Panc1 (cell line): ENCODE data around the gene HDDC2. TPM values are rescaled to one million over a fixed set of nuclear protein-coding genes. Genes with fewer than 3 reads are reported as not detected.

Source experiments
- ATAC-seq: fragments of 200-7000 bp; cut with Tn5 transposase; 2 replicates; pipeline ENCODE4 v1.9.1; 2020; ENCODE audit warnings: mild to moderate bottlenecking, moderate library complexity
- BruUV-seq: library from RNA; stranded (reverse); fragments of 400-500 nt; replicated peaks from 2 replicates; lab custom pipeline; 2021; lab: Mats Ljungman, UMichigan
- CTCF ChIA-PET: fragments of 300-600 bp; sonication (Branson Sonifier 250); formaldehyde crosslinking; loops from one replicate; lab custom pipeline; 2022; ENCODE audit warnings: antibody characterized with exemption; lab: Charles Lee
- POLR2A ChIA-PET: fragments of 300-600 bp; sonication (Branson Sonifier 250); formaldehyde crosslinking; loops from one replicate; lab custom pipeline; 2022; ENCODE audit warnings: antibody characterized with exemption; lab: Charles Lee
- DNase-seq: peaks from one replicate; pipeline ENCODE4 v3.0.0-alpha.2; 2010; ENCODE audit warnings: low read depth, low spot score
- H3K27ac ChIP-seq: 2 replicates; pipeline ENCODE4 v1.5.1; 2011; ENCODE audit warnings: mild to moderate bottlenecking, low read length, inconsistent platforms
- H3K27me3 ChIP-seq: fragments of 200-500 bp; sonication (Bioruptor generic); 2 replicates; pipeline ENCODE4 v1.6.0; 2014; ENCODE audit warnings: low read length, inconsistent platforms; ENCODE audit not compliant: control insufficient read depth, insufficient read depth
- H3K36me3 ChIP-seq: fragments of 200-500 bp; sonication (Bioruptor generic); 2 replicates; pipeline ENCODE4 v1.5.1; 2014; ENCODE audit warnings: inconsistent platforms, mild to moderate bottlenecking, low read length, moderate library complexity; ENCODE audit not compliant: control insufficient read depth, insufficient read depth
- H3K4me1 ChIP-seq: 2 replicates; pipeline ENCODE4 v1.5.1; 2011; ENCODE audit warnings: inconsistent platforms, mild to moderate bottlenecking, low read length, moderate library complexity; ENCODE audit not compliant: control insufficient read depth, insufficient read depth
- H3K4me3 ChIP-seq, 2 experiments: 2 replicates each; pipeline ENCODE4 v1.5.1; 2011 to 2012; ENCODE audit warnings: low read depth in 2 of 2, low read length in 2 of 2, mild to moderate bottlenecking in 2 of 2, inconsistent platforms in 1 of 2, moderate library complexity in 1 of 2
- H3K9me3 ChIP-seq: fragments of 200-500 bp; sonication (Bioruptor generic); 2 replicates; pipeline ENCODE4 v1.5.1; 2014; ENCODE audit warnings: low read depth, mild to moderate bottlenecking, inconsistent platforms, low read length, moderate library complexity; ENCODE audit not compliant: control insufficient read depth, insufficient read depth
- CTCF ChIP-seq: fragments of 450-650 bp; IDR thresholded peaks from 2 replicates; pipeline ENCODE4 v1.5.1; 2017; ENCODE audit warnings: mild to moderate bottlenecking
- POLR2AphosphoS5 ChIP-seq: IDR thresholded peaks from 2 replicates; pipeline ENCODE4 v1.6.1; 2012; ENCODE audit warnings: mild to moderate bottlenecking, low read depth, low read length, moderate library complexity
- REST ChIP-seq, 2 experiments: IDR thresholded peaks; 2 replicates each; pipeline ENCODE4 v1.6.1; 2011 to 2012; ENCODE audit warnings: low read depth in 2 of 2, control low read depth in 1 of 2, low read length in 1 of 2, mild to moderate bottlenecking in 1 of 2, moderate library complexity in 1 of 2; ENCODE audit not compliant: insufficient read depth in 1 of 2
- SIN3A ChIP-seq: IDR thresholded peaks from 2 replicates; pipeline ENCODE4 v1.6.1; 2012; ENCODE audit warnings: low read depth, mild to moderate bottlenecking, low read length, moderate library complexity, borderline replicate concordance; ENCODE audit not compliant: insufficient read depth
- TCF7L2 ChIP-seq: IDR thresholded peaks from 2 replicates; pipeline ENCODE4 v1.6.1; 2011; ENCODE audit warnings: mild to moderate bottlenecking, low read depth, low read length, inconsistent platforms
- in situ Hi-C: cut with HindIII; loops from 2 replicates; pipeline ENCODE4 v1.10.0; 2016; ENCODE audit warnings: low sequenced_read_pairs, low pct_unique_long_range_greater_than_20kb
- intact Hi-C: fragments of 100-400 bp; cut with micrococcal nuclease; formaldehyde crosslinking; loops from one replicate; pipeline ENCODE4 v1.10.0; 2022; ENCODE audit not compliant: unreplicated experiment
- total RNA-seq: library from RNA; stranded (reverse); gene quantifications from one replicate; pipeline ENCODE4 v1.2.1, GENCODE V29; 2021; ENCODE audit not compliant: unreplicated experiment

HDDC2 gene
- total RNA-seq, 1 experiment from 2014 or later: 88.8 TPM

GRCh38 chr6:125293587-125293986 is 8.2 kb downstream of the HDDC2 start:
- Histone ChIP-seq H3K27ac (no peak overlapping the region), H3K9me3 (no peaks in the 10 kb centered on the region), H3K4me3 (no peak overlapping the region), H3K36me3 (peaks cover 54% of the 10 kb centered on the region), H3K27me3 (no peaks in the 10 kb centered on the region), H3K4me1 (no peaks in the 10 kb centered on the region)
- BruUV-seq: no TSS peak
- ATAC-seq (no peak), DNase-seq (no peak)
- intact Hi-C loops (no loop called here), in situ Hi-C loops (no loop called here)
- ChIA-PET CTCF (no interaction called here), POLR2A (interaction anchor here (0.6 kb wide), 1 partner anchor 84 kb away, joined by 5 read pairs; no protein-coding TSS in a partner anchor)
- no peak for TF ChIP-seq TCF7L2
- TF ChIP-seq POLR2AphosphoS5: no peak
- no peak for TF ChIP-seq SIN3A
- no peak for TF ChIP-seq REST (IDR thresholded peaks at IDR 0.05; ENCODE audit: insufficient read depth in 1 of 2, low read depth in 2 of 2, low read length in 1 of 2)
- TF ChIP-seq CTCF: no peak

GRCh38 chr6:125287718-125288117 is 14.0 kb downstream of the HDDC2 start:
- ATAC-seq: no peak
- no peak overlapping the region for H3K4me3 ChIP-seq
- TF ChIP-seq REST (IDR thresholded peaks at IDR 0.05; ENCODE audit: insufficient read depth in 1 of 2, low read depth in 2 of 2, low read length in 1 of 2) (no peak), TCF7L2 (no peak), SIN3A (no peak), CTCF (no peak), POLR2AphosphoS5 (no peak)
- no peak overlapping the region for H3K27ac ChIP-seq
- no peaks in the 10 kb centered on the region for H3K4me1 ChIP-seq
- intact Hi-C loops (no loop called here), in situ Hi-C loops (no loop called here)
- ChIA-PET POLR2A (no interaction called here), CTCF (no interaction called here)
- H3K9me3 ChIP-seq: peaks cover 13% of the 10 kb centered on the region
- DNase-seq: no peak
- peaks cover 13% of the 10 kb centered on the region for H3K36me3 ChIP-seq
- no peaks in the 10 kb centered on the region for H3K27me3 ChIP-seq
- BruUV-seq: no TSS peak
